NCI-H82 (cell line): ENCODE results near the gene SELENOM.
"Not testable (repeated sequence)": the region's sequence is repeated elsewhere in the genome, so short reads cannot be mapped to it uniquely, and the experiment has no call there.

Experiments
- DNase-seq: peaks from one replicate; lab custom pipeline; 2025; lab: John Stamatoyannopoulos, UW

Gene SELENOM

DNA sequence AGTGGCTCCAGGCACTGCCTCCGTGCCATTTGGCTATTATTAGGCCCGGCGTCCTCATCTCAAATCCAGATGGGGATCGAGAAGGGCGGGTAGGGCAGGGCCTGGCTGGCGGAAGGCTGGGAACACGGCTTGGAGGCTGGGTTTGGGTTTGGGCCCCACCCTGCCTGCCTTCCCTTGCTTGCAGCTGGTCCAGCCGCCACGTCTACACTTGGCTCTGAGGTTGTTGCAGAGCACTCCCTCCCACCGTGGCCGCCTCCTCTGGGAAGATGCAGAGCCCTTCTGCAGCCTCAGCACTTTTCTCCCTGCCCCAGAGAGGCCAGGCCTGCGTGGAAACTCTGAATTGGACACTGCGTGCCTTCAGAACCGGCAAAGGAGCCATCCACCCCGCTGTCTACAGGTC, 31.4 kb downstream of the SELENOM start:
- no peak for DNase-seq

DNA sequence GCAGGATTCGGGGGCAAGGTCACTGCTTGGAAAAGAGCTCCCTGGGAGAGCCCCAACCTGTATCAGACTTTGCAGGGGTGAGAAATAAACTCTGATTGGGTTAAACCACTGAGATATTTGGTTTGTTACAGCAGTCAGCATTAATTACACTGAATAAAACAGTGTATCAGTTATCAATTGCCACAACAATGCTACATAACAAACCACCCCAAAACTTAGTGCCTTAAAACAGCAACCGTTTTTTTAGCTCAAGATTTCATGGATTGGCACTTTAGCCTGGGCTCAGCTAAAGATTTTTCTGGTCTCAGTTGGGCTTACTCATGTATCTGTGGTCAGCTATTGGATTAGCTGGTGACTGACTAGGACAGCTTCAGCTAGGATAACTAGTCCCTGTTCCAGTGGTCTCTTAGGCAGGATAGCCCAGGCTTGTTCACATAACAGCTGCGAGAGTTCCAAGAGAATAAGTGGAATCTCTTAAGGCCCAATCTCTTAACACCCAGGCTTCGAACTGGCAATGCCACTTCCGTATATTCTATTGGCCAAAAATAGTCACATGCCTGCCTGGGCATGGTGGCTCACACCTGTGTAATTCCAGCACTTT, 33.7 kb downstream of the SELENOM start:
- not testable (repeated sequence) for DNase-seq

DNA sequence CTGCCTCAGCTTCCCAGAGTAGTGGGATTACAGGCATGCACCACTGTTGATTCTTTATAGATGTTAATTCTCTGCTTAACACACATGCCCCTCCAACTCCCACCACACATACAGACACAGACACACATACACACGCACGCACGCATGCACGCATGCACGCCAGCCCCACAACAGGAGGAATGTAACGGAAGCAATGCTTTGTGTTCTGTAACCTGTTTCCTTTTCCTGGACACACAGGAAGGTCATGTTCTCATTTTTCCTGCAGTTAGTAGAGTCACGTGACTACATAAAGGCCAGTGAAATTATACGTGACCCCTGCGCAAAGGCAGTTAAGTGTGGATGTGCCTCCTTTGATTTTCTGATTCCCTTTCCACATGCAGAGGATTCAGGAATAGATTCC, 34.2 kb downstream of the SELENOM start:
- DNase-seq, result not testable (repeated sequence)

DNA sequence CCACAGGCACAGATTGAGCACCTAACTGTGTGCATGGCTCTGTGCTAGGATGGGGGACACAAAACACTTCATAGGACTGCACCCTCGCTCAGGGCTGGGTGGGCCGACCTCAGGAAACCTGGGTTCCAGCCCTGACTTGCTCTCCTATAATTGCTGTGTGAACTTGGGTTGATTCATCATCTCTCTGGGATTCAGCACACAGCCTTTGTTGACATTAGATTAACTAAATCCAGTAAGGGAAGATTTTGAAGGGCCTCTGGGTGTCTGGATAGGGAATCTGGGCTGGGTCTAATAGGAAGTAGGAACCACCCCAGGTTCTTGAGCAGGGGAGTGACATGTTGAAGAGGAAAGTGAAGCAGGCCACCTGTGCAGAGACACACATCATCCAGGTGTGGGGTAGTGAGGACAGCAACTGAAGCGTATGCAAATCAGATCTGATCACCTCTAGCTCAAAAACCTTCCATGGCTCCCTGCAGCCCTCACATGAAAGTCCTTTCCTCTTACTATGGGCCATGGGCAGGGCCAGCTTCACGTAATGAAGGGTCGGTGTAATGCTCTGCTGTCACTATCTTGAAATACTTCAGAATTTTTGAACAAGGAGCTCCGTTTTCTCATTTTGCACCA, 37.6 kb downstream of the SELENOM start:
- DNase-seq, result not testable (repeated sequence)

DNA sequence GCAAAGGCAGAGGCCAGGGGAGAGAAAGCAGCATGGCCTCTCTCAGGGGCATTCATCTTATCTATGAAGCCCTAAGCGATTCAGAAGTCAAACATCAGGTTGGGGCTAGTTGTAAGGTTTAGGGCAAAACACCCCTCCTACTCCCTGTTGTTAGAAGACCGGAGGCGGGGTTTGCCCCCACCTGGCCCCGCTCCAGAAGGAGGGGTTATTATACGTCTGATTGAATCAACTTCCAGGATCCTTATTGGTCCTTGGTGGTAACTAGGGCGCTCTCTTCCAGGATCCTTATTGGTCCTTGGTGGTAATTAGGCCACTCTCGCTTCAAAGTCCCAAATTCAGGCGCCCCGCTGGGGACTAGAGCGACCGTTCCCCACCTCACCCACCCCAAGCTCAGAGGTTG, 38.4 kb downstream of the SELENOM start:
- DNase-seq, result no peak

DNA sequence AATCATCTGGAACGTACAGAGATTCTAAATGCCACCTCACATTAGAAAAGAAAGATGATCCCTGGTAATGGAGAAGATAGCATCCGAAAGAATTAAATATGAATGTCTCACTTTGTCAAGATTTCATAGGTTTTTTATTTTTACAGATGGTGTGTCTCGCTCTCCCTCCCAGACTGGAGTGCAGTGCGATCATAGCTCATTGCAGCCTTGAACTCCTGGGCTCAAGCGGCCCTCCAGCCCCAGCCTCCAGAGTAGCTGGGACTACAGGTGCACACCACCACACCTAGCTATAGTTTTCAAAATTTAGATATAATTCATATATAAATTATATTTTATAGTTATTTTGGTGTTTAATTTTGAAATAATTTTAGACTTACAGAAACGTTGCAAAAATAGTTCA, 43.0 kb downstream of the SELENOM start:
- no peak for DNase-seq

DNA sequence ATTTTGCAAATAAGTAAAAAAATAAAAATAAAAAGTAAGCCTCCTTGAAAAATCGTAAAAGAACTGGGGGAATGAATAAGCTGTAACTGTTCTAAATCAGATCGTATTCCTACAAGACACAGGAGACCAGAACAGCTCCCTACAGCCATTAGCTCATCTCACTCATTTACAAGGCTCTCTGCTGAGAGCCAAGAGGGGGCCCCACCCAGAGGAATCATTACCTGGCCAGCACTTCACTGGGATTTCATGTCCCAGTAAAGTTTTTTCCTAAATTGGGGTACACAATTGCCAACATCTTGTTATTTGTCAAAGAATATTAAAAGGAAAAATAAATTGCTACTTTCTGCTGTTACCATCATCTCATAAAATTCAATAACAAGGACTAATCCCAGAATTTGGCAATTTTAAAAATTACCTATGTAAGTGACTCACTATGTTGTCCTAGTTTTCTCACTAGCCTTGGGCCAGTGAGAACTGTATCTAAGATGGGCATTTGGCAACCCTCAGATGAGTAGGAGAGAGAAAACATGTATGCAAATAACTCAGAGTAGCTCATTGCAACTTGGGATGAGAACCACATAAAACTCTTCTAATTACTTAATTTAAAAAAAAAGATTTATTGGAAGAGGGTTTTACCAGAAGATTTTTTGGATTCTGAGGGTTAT, 44.7 kb downstream of the SELENOM start:
- no peak for DNase-seq

DNA sequence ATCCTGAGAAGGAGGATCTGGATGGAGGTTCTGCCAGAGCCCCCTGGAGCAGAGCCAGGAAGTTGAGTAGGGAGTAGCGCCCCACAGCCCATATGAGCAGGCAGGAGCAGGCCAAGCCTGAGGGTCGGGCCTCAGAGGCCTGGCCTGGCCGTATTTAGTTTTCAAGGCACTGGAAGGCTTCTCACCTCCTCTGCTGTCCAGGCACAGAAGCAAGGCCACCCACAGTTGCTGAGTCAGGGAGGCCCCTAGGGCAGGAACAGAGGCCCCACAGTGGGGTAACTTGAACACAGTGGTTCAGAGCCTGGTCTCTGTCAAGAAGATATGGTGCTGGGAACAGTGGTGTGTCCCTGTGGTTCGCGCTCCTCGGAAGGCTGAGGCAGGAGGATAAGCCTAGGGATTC, 47.7 kb downstream of the SELENOM start:
- DNase-seq, result not testable (repeated sequence)

DNA sequence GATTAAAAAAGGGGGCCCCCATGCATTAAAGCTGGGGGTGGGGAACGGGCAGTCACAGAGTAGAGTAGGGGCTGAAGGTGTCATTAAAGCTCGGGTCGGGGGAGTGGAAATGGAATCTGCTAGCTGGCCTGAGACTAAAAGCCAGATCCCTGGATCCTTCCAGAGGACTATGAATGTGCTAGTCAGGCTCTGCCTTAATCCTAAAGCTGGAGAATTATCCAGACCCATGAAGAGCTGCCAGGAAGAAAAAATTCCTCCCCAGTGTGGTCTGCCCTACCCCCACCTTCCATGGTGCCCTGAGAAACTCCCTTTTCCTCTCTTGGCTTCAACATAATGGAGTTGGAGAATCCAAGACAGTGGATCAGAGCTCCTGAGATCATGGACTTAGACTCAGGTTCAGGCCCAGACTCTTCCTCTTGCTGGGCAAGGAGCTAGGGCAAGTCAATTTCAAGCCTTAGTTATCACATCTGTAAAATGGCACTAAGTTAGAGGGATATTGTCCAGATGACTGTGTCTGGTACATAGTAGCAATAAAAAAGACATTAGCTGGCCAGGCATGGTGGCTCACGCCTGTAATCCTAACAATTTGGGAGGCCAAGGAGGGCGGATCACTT, 50.3 kb downstream of the SELENOM start:
- DNase-seq, result no peak

DNA sequence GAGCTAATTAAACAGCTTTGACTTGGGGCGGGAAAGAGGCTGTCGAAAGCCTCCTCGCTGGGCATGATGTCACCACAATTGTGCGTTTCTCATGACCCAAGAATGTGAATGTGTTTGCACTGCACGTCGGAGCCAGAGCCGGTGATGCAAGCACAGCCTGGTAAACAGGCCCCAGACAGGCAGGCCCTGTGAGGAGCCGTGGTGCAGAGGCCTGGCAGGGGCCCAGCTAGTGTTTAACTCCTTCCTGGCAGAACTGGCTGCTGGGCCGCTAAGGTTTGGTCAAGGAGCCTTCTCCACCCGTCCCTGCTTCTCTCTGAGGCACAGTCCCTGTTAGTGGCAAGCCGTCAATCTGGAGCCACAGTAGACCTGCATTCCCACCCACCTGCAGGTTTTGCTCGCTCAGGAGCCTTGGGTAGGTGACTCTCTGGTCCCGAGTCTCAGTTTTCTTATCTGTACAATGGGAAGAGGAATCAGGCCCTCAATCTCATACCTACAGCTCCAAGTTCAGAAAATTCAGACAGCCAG, 51.7 kb downstream of the SELENOM start:
- no peak for DNase-seq

DNA sequence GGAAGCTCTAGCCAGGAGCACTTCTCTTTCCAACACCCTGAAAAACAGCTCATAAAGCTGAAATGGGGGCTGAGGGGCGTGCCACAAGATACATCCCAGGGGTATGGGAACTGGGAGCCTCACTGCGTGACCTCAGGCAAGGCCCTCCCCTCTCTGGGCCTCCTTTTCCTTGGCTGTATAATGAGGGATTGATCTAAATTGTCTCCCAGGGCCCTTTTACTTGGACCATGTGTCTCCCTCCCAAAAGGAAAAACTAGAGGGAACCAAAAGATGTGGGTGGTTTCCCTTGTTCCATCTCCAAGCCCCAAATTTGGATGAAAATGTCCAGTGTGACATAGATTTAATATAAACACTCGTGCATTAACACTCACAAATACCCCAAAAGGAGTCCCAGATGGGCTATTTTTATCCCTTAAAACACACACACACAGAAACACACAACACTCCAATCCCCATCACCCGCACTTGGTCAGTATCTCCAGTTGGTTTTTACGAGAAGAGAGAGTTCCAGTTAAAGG, 52.2 kb downstream of the SELENOM start:
- DNase-seq, result no peak
